Measurements from ENCODE around the gene GAB2.
A peak's percentile ranks its signal among the peaks of the same experiment; 100 is the strongest.

GAB2 gene

DNA sequence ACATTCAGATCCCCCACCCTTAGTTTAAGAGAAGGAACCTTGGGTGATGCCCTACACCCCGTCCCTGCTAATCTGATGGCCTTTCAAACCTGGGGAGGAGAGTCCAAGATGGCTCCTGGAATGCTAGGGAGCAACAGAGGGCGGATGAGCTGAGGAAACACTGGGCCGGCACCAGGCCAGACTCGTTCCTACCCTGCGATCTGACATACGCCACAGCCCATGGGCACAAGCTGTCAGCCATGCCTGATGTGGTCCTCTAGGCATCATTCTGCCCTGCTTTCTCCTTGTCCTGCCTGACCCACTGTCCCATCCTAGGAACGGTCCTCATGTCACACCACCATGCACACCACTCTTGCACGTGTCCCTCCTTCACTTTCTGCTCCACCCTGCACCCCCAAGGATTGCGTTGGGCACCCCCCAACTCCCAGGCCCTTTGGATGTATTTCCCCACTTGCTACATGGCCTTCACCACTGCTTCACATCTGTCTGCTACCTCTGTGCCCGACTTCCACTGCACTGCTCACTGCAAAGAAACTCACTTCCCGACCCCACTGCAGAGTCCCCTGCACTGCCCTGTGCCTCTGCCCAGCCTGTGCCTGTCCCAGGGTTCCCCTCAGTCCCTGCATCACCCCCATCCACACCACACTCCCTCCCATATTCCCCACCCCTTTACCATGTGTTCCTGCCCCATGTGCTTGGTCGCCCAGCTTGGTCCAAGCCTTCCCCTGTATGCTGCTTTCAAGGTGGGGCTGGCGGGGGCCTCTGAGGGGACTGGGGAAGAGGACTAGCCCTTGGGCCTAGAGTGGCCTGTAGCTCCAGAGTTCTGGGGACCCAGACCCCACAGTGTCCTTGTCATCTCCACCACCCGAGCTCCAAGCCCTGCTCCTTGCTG lies 199.7 kb downstream of the GAB2 start:
- DNase-seq = no peak

- no peak for DNase-seq
Observed at GRCh38 chr11:78216571-78217287, 200.9 kb downstream of the GAB2 start.

- no peak for DNase-seq
Observed at GRCh38 chr11:78216021-78216420, 201.6 kb downstream of the GAB2 start.

DNA sequence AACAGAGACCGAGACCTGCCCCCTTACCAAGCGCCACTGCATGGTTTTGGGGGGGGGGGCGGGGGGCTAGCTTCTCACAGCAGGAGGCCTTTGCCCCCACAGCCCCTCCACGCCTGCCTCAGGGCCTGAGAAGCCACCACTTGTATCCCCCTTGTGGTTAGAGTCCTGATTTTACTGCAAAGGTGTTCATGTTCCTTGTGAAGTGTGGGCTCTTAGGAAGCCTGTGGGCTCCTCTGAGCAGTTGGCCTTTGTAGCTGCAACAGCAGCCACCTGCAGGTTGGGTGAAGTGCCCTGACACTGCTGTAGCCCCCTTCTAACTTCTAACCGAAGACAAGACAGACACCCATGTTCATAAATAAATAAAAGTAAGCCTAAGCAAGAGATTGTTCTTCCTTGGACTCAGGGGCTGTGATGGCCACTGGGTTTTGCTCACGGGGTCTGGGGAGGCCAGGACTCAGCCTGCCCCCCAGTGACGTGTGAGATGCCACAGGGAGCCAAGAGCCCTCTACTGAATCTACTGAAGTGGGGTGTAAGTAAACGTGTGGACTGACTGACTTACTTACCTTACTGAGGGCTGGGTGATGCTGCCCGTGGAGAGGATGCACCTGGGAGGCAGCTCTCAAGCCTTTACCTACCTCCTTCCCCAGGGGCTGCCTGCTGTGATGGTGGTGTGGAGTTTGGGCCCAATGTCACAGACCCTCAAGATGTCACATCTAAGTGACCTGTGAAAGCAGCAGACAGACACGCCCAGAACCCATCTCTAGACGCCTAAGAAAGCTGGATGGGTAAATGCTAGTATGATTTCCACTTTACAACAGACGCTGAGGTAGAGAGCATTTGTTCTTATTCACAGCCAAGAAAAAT lies 203.1 kb downstream of the GAB2 start:
- no peak for DNase-seq

- DNase-seq = no peak
Observed at GRCh38 chr11:78213526-78214330, 203.9 kb downstream of the GAB2 start.

- DNase-seq = no peak
Observed at GRCh38 chr11:78212586-78213371, 204.8 kb downstream of the GAB2 start.

DNA sequence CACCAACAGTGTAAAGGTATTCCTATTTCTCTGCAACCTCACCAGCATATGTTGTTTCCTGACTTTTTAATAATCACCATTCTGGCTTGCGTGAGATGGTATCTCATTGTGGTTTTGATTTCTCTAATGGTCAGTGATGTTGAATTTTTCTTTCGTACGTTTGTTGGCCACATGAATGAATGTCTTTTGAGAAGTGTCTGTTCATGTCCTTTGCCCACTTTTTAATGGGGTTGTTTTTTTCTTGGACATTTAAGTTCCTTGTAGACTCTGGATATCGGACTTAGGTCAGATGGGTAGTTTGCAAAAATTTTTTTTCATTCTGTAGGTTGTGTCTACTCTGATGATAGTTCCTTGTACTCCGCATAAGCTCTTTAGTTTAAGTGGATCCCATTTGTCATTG lies 206.1 kb downstream of the GAB2 start:
- DNase-seq = no peak

GRCh38 chr11:78210000-78210608 lies 207.5 kb downstream of the GAB2 start:
- DNase-seq = no peak

DNA sequence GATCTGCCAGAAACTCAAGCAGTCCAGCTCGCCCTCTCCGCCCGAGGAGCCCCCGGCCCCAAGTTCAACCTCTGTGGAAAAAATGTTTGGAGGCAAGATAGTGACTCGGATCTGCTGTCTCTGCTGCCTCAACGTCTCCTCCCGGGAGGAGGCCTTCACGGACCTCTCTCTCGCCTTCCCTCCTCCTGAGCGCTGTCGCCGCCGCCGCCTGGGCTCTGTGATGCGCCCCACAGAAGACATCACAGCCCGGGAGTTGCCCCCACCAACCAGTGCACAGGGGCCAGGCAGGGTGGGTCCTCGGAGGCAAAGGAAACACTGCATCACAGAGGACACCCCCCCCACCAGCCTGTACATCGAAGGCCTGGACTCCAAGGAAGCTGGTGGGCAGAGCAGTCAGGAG lies 208.1 kb downstream of the GAB2 start:
- no peak for DNase-seq

DNA sequence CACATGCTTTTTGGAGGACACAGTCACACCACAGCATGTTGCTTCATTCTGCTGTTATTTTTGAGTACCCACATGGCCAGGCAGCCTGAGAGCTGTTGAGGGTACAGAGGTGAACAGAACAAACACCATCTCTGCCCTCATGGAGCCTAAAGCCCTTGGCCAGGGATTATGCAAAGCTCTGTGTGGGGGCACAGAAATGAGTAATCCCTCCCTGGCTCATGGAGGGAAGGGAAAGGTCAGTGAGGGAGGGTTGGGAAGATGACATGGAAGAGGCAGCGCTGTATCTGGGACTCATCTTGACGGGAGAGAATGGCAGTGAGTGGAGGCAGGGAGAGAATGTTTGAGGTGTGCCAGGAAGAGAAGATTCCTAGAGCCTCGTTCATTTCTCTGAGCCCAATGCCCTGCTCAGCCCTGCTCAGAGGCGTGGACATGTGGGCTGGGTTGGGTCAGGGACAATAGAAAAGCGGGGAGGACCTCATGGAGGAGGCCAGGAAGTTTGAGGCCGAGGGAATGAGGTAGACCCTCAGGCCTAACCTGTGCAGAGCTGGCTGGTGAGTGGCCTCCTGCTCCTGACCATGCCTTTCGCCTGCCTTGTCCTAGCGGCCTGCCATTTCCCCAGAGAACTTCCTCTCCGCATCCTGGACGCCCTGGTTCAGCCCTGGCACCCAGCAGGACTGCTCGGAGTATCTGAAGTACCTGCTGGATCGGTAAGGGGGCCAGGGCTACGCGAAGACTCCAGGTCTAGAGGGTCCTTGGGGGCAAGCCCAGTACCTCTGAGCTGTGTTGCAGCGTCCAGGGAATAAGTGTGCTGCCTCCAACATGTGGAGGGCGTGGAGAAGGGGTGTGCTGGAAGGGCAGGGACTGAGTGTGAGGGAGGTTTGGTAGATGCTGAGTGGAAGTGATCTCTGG lies 209.1 kb downstream of the GAB2 start:
- no peak for DNase-seq

GRCh38 chr11:78207532-78208256 lies 209.9 kb downstream of the GAB2 start:
- DNase-seq = no peak

GRCh38 chr11:78205691-78206090 lies 211.9 kb downstream of the GAB2 start:
- DNase-seq = no peak

GRCh38 chr11:78205256-78205655 lies 212.4 kb downstream of the GAB2 start:
- DNase-seq = no peak

GRCh38 chr11:78203184-78203583 lies 214.4 kb downstream of the GAB2 start:
- no peak for DNase-seq

GRCh38 chr11:78202733-78203167 lies 214.9 kb downstream of the GAB2 start:
- DNase-seq = peak in 1 of 2 donors; percentile 14

- no peak for DNase-seq
Observed at GRCh38 chr11:78201096-78201818, 216.4 kb downstream of the GAB2 start.

DNA sequence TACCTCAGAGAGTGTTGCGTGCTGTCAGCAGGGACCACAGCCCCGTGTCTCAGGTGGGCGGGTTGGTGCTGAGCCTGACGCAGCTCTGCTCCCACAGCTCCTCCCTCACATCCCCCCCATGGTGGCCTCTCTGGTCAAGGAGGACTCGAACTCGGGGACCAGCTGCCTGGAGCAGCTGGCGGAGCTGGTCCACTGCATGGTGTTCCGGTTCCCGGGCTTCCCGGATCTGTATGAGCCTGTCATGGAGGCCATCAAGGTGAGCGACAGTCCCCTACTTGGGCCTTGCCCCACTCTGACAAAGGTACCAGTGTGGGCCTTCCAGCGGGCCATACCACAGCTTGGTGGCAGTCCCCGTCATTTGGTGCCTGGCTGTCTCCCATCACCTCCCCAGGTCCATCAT lies 217.1 kb downstream of the GAB2 start:
- DNase-seq = no peak

DNA sequence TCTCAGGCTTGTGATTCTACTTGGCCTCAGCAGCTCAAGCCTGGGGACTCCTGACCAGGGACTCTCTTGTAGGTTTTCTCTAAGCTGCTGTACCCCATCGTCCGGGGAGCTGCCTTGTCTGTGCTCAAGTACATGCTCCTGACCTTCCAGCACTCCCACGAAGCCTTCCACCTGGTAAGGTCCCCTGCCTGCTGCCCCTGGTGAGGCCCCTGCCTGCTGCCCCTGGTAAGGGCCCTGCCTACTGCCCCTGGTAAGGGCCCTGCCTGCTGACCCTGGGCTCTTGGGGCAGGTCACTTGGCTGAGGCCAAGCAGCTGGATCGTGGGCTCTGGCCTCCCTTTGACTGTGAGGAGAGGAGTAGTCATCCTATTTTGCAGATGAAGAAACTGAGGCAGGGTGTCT lies 217.6 kb downstream of the GAB2 start:
- DNase-seq = no peak

- no peak for DNase-seq
Observed at GRCh38 chr11:78199653-78200015, 218.0 kb downstream of the GAB2 start.

Measured in stimulated activated CD4-positive, alpha-beta T cell treated with anti-CD3 and anti-CD28 coated beads, Interleukin-2, amount 100 ng/mL, for 48 hours (primary cell).